Activated CD4-positive, alpha-beta T cell treated with anti-CD3 and anti-CD28 coated beads, Interleukin-10, Interleukin-2, amounts not matched to agents 100 ng/mL and 50 ng/mL, durations not matched to agents 16 hours and 8 hours (primary cell): Measurements from ENCODE around the gene RFFL.

ENCODE experiments used
- DNase-seq: peaks from one replicate; pipeline ENCODE4 v3.0.0-alpha.2; 2020

RFFL gene

DNA sequence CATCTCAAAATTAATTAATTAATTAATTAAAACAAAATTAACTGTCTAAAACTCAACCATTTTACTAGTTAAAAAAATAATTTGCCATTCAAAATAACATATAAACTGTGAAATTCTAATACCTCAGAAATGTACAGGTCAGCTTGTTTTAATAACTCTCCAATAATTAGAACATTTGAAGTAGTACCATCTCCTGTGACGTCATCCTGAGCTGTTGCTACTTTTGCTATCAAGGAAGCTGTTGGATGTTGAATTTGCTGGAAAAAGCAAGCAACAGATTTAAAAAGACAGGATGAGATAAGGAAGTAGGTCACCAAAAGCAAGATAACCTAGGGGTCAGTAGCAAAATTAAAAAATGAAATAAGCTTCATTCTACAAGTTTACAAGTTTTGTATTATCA lies 105.1 kb downstream of the RFFL start:
- DNase-seq, result no peak
